Stimulated activated CD8-positive, alpha-beta memory T cell treated with anti-CD3 and anti-CD28 coated beads, Interleukin-4, amount 100 ng/mL, for 4 hours (primary cell): Measurements from ENCODE around the gene RPL35A.
"Not testable (repeated sequence)": the region's sequence is repeated elsewhere in the genome, so short reads cannot be mapped to it uniquely, and the experiment has no call there.

ENCODE experiments used
- DNase-seq, 2 donors: peaks; one replicate each; pipeline ENCODE4 v3.0.0-alpha.2; 2020; ENCODE audit warnings: low read depth in 2 of 2, low spot score in 1 of 2

Gene RPL35A

DNA sequence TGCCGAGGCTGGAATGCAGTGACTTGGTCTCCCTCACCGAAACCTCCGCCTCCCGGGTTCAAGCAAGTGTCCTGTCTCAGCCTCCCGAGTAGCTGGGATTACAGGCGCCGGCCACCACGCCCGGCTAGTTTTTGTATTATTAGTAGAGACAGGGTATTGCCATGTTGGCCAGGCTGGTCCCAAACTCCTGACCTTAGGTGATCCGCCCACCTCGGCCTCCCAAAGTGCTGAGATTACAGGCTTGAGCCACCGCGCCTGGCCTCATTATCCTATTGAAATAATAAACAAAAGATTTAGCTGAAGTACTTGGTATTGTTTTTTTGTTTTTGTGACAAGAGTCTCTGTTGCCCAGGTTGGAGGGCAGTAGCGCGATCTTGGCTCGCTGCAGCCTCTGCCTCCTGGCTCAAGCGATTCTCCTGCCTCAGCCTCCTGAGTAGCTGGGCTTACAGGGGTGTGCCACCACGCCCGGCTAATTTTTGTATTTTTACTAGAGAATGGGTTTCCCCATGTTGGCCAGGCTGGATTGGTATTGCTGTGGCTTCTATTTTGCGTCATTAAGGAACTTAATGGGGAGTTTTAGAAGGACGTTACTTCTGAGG lies 1.5 kb downstream of the RPL35A start:
- DNase-seq = no peak

DNA sequence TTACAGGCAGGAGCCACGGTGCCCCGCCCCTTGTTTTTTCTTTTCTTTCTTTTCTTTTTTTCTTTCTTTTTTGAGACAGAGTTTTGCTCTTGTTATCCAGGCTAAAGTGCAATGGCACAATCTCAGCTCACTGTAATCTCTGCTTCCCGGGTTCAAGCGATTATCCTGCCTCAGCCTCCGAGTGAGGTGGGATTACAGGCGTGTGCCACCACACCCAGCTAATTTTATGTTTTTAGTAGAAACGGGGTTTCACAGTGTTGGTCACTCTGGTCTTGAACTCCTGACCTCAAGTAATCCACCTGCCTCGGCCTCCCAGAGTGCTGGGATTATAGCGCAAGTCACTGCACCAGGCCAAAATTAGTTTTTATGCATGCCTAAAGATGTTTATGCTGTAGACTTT lies 2.5 kb downstream of the RPL35A start:
- DNase-seq = no peak

DNA sequence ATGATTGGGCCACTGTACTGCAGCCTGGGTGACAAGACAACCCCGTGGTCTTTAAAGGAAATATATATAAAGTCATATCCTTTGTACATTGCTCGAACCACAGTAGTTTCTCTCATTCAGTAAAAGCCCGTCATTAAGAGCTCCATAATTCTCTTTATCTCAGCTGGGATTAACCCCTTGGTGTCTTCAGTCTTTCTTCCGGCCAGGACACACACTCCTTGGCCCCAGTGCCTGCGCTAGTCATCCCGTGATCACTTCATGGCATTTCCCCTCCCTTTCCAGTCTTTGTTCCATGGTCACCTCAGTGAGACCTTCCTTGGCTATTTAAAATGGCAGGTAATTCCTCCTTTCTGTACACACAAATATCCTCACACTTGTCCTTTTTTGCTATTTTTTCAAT lies 3.3 kb downstream of the RPL35A start:
- DNase-seq = no peak

DNA sequence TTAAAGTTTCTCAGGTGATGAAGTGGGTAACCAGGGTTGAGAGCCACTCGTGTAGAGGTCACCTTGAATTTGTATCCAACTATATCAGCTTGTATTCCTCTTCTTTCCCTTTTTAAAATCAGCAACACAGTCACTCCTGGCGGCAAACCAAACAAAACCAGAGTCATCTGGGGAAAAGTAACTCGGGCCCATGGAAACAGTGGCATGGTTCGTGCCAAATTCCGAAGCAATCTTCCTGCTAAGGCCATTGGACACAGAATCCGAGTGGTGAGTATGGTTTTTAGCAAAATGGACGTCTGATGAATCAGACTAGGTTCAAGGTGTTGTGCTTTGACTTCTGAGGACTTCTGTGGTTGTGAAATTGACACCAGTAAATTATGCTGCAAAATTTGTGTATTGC lies 3.9 kb downstream of the RPL35A start:
- no peak for DNase-seq

DNA sequence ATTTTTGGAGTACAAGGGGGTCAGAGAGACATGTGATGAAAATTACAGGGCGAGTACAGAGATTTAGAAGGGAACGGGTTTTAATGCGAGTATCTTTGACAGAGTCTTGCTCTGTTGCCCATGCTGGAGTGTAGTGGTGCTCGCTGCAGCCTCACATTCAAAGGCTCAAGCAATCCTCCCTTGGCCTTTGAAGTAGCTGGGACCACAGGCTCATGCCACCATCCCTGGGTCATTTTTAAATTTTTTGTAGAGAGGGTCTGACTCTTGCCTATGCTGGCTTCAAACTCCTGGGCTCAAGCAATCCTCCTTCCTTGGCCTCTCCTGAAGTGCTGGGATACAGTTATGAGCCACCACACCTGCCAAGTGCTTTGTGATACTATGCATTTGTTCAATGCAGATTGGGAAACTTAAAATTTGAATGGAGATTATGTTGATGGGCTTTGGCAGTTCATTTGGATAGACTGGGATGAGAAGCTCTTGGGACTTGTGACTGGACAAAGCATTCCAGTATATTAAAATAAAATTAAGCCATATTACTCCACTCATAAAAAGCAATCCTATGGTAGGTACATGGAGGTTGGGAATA lies 6.0 kb downstream of the RPL35A start:
- no peak for DNase-seq

DNA sequence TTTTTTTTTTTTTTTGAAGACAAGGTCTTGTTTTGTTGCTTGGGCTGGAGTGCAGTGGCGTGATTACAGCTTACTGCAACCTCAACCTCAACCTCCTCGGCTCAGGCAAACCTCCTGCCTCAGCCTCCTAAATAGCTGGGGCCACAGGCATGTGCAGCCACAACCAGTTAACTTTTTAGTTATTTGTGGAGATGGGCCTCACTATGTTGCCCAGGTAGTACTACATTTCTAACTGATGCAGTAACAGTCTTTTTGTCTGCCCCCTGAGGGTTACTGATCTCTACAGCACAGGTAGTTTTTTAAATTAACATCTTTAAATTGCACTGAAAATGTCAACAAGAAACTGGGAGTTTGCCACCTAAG lies 6.6 kb downstream of the RPL35A start:
- DNase-seq = no peak

DNA sequence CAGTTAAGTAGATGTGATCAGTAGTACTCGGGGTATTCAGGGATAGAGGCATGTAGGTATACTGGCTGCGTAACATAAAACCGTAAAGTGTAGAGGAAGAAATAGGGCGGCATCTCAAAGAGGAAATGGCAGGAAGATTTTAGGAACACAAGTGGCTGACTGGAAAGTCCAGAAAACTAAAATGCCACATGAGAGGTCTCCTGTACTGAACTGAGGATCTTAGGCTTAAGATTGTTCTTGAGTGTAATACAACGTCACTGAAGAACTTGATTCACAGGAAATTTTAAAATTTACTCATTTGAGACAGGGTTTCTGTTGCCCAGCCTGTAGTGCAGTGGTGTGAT lies 7.8 kb downstream of the RPL35A start:
- no peak for DNase-seq

DNA sequence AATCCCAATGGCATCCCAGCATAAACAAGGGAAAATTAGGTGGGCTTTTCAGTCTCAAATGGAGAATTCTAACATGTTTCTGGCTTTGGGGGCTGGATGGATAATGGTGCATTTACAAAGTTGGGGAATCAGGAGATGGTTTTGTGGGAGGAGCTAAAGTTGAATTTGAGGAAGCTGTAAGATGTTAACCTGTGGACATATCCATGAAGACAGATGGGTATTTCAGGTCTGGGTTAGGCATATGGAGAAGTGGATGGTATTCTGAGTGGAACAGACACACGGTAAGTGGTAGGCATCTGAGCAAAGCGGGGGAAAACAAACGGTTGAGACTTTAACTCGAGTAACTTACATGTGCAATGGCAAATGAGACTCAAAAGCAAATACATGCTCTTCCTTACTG lies 8.4 kb downstream of the RPL35A start:
- DNase-seq = no peak

DNA sequence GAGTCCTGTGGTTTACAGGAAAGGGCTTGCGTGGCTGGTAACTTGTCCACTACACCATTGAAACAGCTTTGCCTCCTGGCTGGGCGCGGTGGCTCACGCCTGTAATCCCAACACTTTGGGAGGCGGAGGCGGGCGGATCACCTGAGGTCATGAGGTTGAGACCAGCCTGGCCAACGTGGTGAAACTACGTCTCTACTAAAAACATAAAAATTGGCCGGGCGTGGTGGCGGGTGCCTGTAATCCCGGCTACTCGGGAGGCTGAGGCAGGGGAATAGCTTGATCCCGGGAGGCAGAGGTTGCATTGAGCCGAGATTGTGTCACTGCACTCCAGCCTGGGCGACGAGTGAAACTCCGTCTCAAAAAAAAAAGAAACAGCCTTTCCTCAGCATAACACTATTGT lies 8.9 kb downstream of the RPL35A start:
- not testable (repeated sequence) for DNase-seq

DNA sequence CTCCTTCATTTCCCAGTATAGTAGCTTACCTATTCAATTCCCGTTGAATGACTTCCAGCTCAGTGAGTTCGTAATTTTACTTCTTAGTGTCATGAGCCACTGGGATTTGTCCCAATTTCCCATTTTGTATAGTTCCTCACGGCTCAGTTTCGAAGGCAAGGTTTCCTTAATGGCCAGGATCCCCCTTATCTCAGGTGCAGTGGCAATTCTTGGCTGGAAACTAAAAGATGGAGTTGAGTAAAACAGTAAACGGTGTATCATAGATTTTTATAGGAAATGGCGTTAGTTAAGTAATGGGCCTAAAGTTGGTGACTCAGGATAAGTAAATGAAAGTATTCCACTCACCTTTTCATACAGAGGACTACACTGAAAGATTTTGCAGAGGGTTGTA lies 9.5 kb downstream of the RPL35A start:
- DNase-seq = no peak

DNA sequence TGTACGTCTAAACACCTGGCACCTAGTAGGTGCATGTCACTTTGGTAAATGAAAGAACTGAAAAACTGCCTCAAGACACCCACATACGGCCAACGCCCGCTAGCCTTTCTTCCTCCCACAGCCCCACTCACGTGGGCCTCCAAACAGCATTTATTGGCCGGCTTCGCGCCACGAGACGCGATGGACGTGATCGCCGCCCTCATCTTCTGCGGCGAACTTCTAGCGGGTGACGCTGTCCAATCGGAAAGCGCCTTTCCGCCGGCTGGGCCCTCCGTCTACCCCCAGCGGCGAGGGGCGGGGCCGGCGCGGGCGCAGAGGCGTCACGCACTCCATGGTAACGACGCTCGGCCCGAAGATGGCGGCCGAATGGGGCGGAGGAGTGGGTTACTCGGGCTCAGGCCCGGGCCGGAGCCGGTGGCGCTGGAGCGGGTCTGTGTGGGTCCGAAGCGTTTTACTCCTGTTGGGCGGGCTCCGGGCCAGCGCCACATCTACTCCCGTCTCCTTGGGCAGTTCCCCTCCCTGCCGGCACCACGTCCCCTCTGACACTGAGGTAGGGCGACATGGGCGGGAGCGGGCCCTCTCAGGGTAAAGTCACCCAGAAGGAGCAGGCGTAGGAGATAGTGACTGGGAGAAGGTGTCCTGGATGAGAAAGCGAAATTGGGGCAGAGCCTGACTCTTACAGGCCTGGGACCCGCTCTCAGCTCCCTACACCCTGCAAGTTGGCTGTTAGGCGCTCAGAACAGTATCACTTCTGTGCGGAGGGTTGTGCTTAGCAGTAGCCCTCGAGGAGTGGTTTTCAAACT lies 10.1 kb downstream of the RPL35A start, which contains the start of gene LMLN:
LMLN (plus strand) TSS at position 327 of the 803 bp plus-strand sequence; CDS start at position 356, 29 bp downstream.
- peak; percentile 88 to 91 for DNase-seq

DNA sequence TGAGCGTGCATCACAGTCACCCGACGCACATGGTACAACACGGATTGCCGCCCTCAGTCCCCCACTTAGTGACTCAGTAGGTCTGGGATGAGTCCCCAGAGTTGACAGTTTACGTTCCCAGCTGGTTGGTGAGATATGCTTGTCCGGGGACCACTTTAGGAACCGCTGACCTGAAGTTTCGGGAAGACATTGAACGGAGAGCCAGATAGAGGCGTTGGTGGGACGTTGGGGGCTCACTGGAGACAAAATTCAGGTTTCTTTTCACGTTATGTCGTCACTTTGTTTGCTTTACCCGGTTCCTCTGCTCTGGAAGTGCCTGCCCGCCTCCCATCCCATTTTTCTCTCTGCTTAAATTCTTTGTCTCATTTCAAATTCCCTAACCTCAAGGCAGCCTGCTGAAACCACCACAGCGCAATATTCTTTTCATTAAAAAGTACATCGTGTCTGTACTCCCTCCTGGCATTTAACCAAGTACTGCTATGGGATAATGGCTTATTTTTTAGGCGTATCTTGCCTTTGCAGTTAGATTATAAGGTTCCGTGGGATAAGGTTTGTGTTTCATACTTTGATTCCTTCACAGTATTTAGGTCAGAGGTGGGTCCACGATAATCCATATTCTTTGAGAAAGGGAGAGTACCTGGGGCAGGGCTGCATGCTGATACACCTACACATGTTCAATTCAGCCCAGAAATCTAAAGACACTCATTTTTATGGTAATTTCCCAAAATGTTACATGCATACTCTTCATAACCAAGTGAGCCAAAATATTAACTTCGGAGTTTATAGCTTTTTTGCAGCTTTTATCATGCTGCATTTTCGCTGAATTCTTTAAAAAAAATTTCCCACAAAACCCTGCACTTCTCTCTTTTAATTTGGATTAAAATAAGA lies 10.9 kb downstream of the RPL35A start:
- peak in 1 of 2 donors; percentile 31 for DNase-seq

DNA sequence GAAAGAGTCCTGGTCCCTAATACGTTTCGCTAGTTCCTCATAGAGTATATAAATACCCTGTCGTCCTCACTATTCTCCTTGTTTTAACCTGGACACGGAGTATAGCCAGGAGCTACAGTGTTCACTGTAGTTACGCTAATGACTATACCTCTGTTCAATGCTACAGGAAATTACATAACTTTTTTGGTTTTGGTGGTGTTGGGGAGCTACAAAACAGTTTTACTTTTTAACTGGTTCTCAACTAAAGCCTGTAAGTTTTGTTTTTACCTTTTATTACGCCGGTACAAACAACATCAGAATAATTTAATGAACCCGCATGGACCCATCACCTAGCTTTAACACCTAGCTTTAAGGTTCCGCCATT lies 11.6 kb downstream of the RPL35A start:
- DNase-seq = no peak

DNA sequence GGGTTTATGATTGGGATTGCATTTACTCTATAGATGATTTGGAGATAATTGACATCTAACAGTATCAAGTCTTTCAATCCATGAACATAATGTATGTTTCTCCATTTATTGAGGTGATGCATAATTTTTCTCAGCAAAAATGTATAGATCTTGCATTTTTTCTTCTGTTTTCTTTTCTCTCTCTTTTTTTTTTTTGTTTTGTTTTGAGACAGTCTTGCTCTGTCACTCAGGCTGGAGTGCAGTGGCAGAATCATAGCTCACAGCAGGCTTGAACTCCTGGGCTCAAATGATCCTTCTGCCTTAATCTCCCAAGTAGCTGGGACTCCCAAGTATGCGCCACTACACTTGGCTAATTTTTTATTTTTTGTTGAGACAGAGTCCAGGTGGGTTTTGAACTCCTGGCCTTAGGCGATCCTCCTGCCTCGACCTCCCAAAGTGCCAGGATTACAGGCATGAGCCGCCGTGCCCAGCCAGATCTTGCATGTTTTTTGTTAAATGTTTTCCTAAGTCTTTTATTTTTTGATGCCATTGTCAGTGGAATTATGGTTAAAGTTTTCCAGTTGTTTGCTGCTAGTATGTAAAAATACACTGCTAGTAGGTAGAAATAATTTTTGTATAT lies 13.1 kb downstream of the RPL35A start:
- DNase-seq = no peak

DNA sequence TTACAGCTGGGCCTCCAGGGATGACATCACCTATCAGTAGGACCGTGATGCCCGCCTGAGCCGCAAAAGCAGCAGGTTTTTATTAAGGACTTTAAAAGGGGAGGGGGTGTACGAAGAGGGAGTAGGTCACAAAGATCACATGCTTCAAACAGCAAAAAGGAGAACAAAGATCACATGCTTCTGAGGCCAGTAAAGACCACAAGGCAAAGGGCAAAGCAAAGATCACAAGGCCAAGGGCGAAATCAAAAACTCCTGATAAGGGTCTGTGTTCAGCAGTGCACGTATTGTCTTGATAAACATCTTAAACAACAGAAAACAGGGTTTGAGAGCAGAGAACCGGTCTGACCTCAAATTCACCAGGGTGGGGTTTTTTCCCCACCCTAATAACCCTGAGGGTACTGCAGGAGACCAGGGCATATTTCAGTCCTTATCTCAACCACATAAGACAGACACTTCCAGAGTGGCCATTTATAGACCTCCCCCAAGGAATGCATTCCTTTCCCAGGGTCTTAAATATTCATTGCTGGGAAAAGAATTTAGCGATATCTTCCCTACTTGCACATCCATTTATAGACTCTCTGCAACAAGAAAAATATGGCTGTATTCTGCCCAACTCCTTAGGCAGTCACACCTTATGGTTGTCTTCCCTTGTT lies 17.5 kb downstream of the RPL35A start:
- DNase-seq = not testable (repeated sequence)

DNA sequence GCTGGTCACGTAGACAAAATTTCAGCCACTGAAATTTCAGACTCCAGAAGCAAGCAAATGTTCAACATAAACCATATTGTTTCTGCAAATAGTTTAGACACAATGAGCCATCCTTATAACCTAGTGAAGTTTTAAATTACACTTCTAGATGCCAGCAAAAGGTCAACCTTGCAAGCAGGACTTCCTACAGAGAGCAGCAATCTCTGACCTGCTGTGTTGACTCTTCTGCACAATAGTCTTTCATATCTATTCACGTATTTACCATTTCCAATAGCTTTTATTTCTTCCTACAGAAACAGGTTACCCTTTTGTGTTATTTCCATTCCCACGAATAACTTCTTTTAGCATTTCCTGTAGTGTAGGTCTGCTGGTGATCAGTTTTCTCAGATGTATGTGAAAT lies 20.6 kb downstream of the RPL35A start:
- no peak for DNase-seq

DNA sequence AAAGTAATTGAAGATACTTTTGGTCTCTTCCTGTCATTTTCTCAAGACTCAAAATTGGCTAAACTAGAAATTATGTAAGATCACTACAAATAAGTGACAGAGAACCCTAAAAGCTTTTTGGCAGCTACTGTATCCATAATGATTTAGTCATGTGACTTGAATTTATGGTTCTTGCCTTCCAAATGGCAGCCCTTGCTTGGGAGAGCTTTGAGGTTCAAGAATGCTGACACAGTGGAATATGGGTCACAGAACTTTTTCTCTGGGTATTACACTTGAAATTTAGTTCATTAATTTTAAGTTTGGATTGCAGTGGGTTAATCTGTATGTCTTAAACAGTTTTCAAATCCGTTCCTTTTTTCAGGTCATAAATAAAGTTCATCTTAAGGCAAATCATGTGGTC lies 24.0 kb downstream of the RPL35A start:
- DNase-seq = no peak

DNA sequence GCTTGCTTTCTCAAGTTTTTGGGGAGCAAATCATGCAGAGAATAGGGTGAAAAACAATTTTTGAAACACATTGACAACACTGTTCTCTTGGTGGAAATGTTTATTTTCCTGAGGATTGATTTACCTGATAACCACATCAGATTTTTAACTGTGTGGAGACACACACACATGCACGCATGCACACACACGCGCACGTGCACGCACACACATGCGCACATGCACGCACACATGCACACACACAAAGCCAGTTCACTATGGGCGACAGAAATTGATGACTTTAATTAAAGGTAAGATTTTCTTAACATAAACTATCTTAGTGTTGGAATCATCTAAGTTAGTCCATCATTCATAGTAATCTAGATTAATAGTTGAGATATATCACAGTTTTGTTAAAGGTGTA lies 25.3 kb downstream of the RPL35A start:
- DNase-seq = no peak

DNA sequence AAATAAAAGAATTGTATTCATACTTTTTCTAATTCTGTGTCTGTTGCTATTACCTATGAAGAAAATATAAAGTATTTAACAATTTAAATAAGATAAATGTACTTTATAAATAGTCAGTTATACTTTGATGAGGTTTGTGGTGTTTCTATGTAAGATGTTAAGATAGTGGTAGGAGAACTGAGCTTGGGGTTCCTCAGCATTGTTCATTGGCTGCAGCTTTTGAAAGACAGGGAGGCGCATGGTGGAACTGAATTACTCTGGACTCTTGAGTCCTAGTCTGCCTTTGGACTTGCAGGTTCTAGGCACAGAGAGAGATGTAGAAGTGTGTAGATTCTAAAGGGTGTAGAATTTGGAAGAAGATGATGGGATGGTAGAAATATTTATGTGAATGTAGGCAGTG lies 33.1 kb downstream of the RPL35A start:
- no peak for DNase-seq

DNA sequence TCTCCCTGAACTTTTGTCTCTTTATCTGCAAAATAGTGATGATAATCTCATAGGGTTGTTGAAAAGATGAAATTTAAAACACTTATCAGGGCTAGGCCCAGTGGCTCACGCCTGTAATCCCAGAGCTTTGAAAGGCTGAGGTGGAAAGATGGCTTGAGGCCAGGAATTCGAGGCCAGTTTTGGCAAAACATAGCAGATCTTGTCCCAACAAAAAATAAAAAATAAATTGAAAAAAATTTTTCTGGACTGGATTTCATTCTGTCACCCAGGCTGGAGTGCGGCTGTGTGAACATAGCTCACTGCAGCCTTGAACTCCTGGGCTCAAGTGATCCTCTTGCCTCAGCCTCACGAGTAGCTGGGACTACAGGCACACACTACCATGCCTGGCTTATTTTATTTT lies 39.7 kb downstream of the RPL35A start:
- DNase-seq = no peak

DNA sequence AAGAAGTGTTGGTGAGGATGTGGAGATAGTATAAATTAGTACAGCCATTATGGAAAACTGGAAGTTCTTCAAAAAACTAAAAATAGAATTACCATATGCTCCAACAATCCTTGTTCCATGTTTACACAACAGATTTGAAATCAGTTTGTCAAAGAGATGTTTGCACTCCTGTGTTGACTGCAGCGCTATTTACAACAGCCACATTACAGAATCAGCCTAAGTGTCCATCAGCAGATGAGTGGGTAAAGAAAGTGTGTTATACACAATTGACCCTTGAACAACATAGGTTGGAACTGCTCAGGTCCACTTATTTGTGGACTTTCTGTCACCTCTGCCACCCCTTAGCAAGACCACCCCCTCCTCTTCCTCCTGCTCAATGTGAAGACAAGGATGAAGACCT lies 44.7 kb downstream of the RPL35A start:
- DNase-seq = no peak
